ENCODE data around the gene BCAR3.

DNA sequence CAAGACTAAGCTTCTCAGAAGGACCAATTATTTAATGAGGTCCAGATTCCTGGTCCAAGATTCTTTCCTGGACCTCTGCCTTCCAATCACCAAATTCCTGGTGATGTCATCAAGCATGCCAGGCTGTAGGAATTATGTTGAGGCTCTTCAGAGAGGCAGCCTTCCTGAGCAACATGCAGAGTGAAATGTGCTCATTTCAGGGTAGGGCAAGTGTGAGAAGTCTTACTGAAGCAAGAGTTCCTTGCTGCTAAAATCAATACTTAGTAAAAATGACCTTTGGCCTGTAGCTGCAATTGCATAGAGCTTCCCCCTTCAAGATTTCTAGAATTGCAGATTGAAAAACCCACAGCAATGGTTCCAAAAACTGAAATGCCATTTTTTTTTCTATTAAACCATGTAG, 31.7 kb upstream of the BCAR3 start:
- TF ChIP-seq ZBTB7A (IDR thresholded peaks at IDR 0.05; ENCODE audit: low read depth) (no peak), EGR1 (IDR thresholded peaks at IDR 0.05) (no peak), CREB1 (IDR thresholded peaks at IDR 0.05; ENCODE audit: low read depth) (no peak), TAF1 (IDR thresholded peaks at IDR 0.05; ENCODE audit: low read depth) (no peak), CEBPB (IDR thresholded peaks at IDR 0.05) (no peak), EP300 (IDR thresholded peaks at IDR 0.05; ENCODE audit: borderline replicate concordance) (no peak), YY1 (IDR thresholded peaks at IDR 0.05; ENCODE audit: low read depth) (no peak), RAD21 (IDR thresholded peaks at IDR 0.05; ENCODE audit: low read depth) (no peak), TCF12 (IDR thresholded peaks at IDR 0.05; ENCODE audit: low read depth) (no peak)
- TF ChIP-seq, protein P1, sequence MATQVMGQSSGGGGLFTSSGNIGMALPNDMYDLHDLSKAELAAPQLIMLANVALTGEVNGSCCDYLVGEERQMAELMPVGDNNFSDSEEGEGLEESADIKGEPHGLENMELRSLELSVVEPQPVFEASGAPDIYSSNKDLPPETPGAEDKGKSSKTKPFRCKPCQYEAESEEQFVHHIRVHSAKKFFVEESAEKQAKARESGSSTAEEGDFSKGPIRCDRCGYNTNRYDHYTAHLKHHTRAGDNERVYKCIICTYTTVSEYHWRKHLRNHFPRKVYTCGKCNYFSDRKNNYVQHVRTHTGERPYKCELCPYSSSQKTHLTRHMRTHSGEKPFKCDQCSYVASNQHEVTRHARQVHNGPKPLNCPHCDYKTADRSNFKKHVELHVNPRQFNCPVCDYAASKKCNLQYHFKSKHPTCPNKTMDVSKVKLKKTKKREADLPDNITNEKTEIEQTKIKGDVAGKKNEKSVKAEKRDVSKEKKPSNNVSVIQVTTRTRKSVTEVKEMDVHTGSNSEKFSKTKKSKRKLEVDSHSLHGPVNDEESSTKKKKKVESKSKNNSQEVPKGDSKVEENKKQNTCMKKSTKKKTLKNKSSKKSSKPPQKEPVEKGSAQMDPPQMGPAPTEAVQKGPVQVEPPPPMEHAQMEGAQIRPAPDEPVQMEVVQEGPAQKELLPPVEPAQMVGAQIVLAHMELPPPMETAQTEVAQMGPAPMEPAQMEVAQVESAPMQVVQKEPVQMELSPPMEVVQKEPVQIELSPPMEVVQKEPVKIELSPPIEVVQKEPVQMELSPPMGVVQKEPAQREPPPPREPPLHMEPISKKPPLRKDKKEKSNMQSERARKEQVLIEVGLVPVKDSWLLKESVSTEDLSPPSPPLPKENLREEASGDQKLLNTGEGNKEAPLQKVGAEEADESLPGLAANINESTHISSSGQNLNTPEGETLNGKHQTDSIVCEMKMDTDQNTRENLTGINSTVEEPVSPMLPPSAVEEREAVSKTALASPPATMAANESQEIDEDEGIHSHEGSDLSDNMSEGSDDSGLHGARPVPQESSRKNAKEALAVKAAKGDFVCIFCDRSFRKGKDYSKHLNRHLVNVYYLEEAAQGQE (IDR thresholded peaks at IDR 0.05; ENCODE audit: low read depth) = no peak
